ENCODE measurements around the gene CRYBG1.
A peak's percentile ranks its signal among the peaks of the same experiment; 100 is the strongest.

CRYBG1 gene, protein sequence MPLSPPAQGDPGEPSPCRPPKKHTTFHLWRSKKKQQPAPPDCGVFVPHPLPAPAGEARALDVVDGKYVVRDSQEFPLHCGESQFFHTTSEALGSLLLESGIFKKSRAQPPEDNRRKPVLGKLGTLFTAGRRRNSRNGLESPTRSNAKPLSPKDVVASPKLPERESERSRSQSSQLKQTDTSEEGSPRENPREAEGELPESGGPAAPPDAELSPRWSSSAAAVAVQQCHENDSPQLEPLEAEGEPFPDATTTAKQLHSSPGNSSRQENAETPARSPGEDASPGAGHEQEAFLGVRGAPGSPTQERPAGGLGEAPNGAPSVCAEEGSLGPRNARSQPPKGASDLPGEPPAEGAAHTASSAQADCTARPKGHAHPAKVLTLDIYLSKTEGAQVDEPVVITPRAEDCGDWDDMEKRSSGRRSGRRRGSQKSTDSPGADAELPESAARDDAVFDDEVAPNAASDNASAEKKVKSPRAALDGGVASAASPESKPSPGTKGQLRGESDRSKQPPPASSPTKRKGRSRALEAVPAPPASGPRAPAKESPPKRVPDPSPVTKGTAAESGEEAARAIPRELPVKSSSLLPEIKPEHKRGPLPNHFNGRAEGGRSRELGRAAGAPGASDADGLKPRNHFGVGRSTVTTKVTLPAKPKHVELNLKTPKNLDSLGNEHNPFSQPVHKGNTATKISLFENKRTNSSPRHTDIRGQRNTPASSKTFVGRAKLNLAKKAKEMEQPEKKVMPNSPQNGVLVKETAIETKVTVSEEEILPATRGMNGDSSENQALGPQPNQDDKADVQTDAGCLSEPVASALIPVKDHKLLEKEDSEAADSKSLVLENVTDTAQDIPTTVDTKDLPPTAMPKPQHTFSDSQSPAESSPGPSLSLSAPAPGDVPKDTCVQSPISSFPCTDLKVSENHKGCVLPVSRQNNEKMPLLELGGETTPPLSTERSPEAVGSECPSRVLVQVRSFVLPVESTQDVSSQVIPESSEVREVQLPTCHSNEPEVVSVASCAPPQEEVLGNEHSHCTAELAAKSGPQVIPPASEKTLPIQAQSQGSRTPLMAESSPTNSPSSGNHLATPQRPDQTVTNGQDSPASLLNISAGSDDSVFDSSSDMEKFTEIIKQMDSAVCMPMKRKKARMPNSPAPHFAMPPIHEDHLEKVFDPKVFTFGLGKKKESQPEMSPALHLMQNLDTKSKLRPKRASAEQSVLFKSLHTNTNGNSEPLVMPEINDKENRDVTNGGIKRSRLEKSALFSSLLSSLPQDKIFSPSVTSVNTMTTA (N-terminal part only)

DNA sequence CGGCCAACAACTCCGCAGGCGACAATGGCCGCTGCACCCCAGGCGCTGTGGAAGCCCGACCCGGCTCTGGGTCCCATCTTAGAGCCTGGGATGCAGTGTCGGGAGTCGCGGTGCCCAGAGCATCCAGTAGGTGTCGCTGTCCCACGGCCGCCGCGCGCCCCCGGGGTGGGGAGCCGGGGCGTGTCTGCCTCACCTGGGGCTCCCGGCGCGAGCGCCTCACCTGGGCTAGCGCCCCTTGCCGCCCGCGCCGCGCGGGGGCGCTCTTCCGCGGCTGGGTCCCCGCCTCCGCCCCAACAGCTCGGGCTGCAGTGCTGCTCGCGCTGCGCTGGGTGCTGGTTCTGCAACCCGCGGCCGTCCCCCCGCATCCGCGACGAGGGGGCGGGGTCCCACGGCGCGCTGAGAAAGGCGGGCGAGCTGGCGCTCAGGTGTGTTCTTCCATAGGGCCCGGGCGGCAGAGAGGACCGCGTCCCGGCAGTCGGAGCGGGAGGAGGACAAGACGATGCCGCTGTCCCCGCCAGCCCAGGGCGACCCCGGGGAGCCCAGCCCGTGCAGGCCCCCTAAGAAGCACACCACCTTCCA lies at the start of gene CRYBG1:
CRYBG1 (plus strand) TSS at position 308 of the 579 bp plus-strand sequence; CDS start at position 500, 192 bp downstream.
- DNase-seq = peak; percentile 36

DNA sequence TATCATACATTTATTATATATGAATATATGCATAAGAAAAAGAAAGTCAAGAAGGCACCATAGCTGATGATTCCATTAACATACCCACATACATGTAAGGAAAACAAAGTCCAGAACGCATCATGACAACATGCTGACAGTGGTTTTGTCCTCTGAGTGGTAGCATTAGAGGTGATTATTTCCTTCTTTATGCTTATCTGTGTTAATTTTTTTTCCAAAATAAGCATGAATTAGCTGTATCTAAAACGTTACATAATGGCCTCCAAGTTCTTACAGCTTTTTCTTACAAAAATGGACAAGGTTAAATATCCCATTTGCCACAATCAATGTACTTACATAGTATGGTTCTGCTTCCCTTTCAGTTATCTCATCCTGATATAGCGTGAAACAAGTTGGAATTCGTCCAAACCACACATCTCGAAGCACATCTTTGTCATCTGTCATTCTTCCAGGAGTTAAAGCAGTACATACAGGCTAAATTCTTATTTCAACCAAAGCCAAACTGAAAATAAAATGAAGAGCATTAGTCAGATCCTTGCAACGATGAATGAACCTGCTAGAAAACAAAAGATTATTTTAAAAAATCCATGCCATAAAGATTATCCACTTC lies 44.6 kb upstream of the CRYBG1 start:
- DNase-seq = no peak

DNA sequence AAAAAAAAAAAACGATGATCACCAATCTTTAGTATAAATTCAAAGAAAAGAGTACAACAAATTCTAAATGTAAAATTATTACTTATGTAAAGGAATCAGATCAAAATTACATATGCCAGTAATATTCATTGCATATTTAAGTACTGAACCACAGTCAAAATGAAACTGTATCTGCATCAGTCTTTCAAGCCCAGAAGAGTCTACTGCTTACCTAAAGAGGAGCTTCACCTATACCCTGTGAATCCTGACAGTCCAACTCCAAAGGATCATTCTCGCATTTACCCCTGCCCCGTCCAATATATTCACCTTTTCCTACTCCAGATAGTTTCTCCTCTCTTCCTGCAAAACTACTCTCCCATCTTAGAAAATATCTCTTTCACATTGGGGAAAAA lies 44.1 kb upstream of the CRYBG1 start:
- DNase-seq = no peak

DNA sequence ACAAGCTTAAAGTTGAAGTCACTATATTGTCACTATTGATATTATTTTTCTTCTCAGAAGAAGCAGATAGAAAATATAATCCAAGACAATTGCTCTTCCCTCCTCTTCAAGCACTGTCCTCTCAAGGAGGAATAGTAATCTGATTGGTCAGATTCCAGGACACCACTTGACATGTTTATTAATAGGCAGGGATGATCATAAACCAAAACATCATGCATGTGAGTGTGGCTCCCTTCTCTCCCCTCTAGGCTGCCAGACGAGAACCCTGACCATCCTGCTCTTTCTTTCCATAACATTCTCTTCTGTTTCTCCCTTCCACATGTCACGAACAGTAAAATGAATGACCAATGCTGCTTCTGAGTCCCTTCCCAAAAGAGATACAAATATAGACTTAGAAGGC lies 42.5 kb upstream of the CRYBG1 start:
- no peak for DNase-seq

DNA sequence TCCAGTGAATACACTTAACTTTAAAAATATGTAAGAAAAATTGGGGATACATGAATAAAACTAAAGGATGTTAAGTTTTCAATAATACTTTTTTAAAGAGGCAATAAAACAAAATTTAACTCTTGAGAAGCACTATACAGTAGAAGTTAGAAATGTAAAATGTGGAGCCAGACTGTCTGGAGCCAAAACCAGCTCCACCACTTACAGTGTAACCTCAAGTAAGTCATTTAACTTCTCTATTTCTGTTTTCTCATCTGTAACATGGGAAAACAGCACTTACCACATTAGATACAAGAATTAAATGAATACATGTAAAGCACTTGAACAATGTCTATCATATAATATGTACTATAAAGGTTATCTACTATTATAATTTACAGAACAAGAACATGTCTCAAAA lies 41.7 kb upstream of the CRYBG1 start:
- DNase-seq = no peak

DNA sequence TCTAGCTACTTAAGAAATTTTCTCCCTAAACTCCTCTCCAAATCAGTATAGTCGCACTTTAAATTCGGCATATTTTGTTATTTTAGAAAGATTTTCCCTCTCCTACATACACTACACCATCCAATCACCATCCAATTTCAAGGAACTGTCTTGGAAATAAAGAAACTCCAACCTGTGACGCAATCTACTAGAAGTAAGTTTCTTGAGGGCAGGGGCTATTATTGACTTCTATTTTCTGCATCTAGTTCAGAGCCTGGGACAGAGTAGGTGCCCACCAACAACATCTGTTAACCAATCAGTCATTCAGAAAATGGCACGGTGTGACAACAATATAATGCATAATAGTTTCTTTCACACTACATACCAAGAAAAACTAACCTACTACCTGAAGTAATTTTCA lies 38.6 kb upstream of the CRYBG1 start:
- DNase-seq = no peak

DNA sequence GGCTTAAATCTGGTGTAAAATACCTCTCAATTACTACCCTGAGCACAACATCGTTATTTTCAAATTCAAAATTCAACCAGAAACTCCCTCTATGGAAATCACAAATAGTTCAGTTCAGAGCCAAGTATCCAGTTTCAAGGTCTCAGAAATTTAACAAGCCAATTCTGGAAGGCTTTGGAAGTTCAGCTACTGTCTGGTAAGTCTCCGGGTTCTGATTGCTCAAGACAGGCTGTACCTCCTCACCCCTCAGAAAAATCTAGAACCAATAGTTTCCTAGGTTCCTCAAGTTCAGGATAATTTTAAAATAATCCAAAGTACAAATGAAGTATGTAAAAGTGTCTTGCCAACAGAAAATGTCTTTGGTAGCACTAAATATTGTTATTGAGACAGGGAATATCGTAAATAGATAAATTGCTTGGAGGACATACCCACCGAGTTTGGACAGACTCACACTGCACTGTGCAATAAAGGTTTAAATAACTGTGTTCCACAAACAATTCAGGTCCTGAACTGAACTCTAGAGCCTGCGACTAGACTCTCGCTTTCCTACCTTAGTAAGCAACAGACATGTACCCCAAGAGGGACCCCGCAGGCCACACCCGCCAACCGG lies 35.7 kb upstream of the CRYBG1 start:
- no peak for DNase-seq

DNA sequence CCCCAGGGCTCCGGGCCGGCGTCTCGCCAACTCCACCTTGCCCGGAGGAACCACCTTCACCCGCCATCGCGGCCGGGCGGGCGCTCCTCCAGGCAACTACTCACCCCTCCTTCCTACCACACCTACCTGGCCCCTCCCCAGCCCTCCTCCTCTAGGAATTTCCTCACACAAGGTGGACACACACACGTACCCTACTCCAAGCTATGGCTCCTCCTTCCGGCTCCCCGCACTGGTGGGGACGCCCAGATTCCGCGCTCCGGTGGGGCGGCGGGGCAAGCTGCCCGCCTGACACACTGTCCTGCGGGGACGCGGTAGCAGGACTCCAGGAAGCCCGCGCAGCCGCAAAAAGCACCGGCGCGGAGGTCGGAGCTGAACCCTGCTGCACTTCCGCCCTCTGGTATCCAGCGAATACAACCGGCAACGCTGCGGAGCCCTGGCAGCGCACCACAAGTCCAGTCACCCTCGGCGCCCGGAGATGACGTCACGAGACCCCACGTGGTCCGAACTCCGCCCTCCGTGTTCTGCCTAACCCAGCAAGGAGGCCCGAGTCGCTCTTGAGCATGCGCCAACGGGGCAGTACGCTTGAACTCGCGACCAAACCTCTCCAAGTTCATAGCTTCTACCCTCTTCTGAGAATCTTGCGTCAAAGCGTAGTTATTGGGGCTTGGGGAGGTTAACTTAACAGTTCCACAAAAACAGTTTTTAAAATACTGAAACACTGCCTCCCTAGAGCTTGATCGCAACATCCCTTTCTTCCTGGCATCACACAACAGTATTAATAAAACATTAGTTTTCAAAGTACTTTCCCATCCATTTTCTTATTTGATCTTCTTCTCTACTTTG lies 35.0 kb upstream of the CRYBG1 start, which contains the start of gene ATG5:
ATG5 (minus strand) TSS at position 425 of the 843 bp plus-strand sequence. CDS start 9,552 bp downstream, outside the sequence.
- peak; percentile 88 for DNase-seq

DNA sequence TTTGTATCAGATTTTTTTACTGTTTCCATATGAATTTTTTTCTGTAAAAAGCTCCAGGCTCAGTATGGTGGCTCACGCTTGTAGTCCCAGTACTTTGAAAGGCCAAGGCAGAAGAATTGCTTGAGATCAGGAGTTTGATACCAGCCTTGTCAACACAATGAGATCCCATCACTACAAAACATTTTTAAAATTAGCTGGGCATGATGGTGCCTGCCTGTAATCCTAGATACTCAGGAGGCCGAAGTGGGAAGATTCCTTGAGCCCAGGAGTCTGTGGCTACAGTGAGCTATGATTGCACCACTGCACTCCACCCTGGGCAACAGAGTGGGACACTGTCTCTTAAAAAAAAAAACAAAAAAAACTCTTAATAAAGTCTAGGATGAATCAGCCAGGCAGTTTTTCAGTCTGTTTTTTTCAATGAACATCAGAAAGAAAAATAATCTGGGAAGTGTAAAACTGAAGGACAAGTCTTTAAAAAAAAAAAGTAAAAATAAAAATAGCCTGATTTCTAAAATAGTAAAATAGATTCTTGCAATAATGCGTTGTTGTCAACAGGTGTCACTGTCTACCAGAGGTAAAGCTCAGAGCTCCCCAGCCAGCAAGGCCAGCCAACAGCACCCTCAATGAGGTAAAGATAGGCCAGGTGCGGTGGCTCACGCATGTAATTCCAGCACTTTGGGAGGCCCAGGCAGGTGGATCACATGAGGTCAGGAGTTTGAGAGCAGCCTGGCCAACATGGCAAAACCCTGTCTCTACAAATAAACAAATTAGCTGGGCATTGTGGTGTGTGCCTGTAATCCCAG lies 25.7 kb upstream of the CRYBG1 start:
- DNase-seq = no peak

DNA sequence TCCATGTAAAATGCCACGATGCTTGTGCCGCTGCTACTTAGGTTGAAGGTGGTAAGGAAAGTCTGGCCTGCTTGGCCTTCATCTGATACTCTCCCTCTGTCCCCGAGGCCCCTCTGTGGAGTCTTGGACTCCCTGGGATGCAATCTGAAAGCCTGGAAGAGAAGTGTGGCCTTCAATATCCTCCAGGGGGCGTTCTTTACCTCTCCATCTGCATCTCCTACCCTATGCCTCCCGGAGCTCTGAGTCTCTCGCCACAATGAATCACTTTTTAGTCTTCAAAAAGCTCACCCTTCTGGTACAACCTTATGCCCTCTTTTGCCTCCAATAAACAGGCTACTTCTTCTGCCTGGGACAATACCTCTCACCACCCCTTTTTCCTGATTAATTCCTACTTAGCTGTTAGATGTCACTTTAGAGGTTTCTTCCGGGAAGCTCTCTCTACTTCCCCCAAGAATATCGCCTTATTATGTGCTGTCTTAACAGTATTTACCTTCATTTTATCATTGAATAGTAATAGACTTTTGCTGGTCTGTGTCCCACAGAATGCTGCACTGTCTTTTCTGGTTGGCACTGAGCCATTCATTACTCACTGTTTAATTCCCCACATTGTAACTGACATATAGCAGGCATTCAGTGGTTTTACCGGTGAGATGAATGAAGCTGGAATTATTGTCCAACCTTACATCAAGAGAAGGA lies 21.0 kb upstream of the CRYBG1 start:
- DNase-seq = peak; percentile 41

DNA sequence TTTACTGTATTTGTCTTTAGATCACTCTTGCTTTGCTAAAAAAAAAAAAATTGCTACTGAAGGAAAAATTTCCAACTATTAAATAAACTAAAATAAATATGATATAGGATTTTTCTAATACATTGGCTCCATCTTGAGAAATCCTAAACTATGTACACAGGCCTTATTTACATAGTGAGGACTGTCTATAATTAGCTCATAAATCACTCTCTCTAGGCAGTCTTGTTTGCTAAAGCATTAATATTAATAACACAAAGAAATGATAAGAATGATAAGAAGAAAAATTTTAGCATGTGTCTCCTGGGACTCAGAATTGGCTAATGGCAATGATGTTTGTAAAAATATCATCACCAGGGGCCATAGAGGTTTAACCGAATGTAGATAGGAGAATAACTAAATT lies 13.3 kb upstream of the CRYBG1 start:
- DNase-seq = no peak

DNA sequence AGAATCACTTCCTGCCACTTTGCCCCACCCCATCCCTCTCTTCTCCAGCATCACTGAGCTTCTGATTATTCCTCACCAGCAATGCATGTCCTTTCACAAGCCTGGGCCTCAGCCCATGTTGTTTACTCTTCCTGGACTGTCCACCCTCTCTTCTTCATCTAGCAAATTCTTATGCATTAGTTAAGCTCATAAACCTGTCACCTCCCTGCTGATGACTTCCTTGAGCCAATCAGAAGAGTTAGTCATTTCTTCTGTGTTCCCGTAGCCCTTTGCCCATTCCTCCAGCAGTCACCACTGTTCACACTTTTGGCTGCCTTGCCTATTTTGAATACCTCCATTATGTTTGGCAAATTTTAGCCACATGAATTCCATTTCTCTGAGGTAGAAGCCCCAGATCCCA lies 4.1 kb upstream of the CRYBG1 start:
- DNase-seq = no peak

DNA sequence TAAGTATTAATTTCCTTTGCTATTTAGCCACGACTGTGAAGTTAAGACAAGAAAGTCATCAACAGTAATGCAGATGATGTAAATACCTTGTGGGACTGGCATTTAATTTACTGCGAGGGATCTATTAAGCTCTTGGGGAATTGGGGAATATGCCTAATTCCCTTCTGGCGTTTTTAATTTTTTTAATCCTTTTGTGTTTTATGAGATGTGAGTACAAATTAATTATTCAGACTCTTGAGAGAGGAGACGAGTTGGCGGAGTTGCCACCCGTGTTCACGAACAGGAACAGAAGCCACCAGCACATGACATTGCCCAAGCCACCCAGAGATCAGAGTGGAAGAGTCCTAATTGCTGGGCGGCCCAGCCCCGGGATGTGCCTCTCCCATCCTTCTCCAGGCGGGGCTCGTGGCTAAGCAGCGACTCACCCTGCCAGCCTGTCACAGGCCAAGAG lies 533 bp upstream of the CRYBG1 start:
- DNase-seq = no peak

DNA sequence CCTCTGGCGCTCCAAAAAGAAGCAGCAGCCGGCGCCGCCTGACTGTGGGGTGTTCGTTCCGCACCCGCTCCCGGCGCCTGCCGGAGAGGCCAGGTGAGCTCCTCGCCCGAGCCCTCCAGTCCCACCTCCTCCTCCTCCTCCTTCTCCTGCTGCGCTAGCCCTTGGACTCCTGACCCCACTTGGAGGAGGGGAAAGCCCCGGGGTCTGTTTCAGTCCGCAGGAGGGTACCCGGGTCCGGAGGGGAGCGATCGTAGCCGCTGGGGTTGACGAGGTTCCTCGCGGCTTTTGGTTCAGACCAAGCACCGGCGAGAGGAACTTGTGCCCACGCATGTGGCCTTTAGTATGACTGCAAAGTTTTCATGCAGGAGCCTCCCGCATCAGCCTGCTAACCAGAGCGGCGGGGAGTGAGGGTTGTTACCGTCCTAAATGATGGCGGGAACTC lies 493 bp downstream of the CRYBG1 start:
- no peak for DNase-seq

DNA sequence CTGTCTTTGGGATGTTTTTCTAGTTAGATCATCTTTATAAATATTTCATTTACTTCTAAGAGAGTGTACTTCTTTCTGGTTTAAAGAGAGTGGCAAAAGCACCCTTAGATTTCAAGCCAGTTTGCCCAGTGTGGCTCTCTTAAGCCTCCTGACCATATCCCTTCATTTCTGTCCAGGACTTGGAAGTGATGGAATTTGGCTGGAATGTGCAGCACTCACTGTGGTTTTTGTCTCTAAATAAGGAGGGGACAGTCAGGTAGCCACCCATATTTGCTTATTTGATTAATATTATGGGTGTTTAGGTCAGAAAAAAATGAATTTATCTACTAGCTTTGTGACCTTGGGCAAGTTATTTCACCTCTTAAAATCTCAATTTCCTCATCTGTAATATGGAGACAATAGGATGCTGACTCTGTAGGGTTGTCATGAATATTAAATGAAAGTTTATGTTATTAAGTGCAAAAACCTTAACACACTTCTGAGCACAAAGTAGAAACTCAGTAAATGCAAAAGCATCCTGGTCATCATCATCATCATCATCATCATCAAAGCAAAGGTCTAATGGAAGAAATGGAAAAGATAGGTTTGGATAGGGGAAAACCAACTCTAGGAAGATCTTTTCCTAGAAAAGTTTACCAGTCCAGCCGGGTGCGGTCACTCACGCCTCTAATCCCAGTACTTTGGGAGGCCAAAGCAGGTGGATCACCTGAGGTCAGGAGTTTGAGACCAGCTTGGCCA lies 3.1 kb downstream of the CRYBG1 start:
- no peak for DNase-seq

DNA sequence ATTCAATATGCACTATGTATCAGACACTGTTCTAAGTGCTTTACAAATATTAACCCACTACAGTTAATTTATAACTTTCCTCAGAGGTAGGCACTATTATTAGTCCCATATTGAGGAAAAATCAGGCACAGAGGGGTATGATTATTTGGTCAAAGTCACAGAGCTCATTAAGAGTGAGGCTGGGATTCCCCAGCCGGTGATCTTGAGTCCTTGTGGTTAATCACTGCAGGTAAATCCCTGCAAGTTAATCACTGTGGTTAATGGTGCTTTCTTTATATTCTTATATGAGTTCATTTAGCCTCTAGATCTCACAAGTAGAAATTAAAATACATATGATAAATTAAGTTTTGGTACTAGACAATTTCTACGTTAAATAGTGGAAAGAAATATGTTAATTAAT lies 9.2 kb downstream of the CRYBG1 start:
- no peak for DNase-seq

DNA sequence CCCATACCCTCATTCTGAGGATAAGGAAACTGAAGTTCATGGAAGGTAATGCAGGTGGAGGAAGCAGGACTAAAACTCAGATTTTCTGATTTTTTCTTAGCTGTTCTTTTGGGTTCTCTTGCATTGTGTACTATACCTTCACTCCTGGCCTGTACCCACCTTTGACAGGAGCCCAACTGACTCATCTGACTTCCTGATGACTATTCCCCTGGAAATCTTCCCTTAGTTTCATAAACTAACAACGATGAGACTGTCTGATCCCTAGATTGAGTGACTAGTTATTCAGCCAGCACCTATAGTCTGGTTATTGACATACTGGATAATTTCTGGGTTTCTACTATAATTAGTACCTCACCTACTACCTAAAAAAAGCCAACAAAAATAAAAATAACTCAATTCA lies 10.1 kb downstream of the CRYBG1 start:
- no peak for DNase-seq

DNA sequence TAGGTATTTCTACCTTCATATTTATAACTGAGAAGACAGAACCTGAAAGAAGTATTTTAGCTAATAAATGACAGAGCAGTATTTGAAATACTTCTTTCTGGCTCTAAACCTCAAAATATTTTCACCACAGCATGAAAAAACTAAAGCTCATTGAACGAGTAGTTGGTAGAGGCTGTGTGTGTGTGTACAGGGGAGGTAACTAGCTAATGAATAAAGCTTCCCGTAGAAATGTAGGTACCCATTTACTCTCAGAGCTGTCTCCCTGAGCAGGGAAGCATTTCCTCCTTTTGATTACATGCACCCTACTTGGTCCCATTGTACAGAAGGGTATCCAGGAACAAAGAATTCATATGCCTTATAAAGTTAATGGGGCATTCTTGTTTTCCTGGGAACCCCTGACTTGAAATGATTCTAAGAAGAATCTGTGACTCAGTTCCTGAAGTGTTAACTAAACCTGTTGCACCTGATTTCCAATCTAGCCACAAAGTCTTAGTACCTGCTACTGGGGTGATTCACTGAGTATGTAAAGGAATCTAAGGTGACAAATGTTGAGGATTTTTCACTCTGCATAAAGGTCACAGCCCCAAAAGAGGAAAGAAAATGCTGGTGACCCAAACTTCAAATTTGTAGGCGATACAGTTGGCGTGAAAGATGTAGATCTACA lies 12.5 kb downstream of the CRYBG1 start:
- no peak for DNase-seq
